Cardiac muscle cell (in vitro differentiated cells and primary cell): Measurements from ENCODE around the gene PNCK. TPM values are rescaled to one million over a fixed set of nuclear protein-coding genes. Genes with fewer than 3 reads are reported as not detected.

Source experiments
- DNase-seq, 2 donors: peaks; one replicate each; pipeline versions ENCODE4 v3.0.0 to v3.0.0-alpha.2; 2010 to 2017; ENCODE audit warnings: low read depth in 1 of 2, low spot score in 1 of 2
- H3K27ac ChIP-seq: fragments of 200-600 bp; sonication (generic); 2 replicates; pipeline ENCODE4 v1.5.1; 2016
- H3K27me3 ChIP-seq: fragments of 200-600 bp; sonication (generic); 2 replicates; pipeline ENCODE4 v1.6.0; 2016; ENCODE audit warnings: control low read depth
- H3K36me3 ChIP-seq: fragments of 200-600 bp; sonication (generic); 2 replicates; pipeline ENCODE4 v1.5.1; 2016; ENCODE audit warnings: control low read depth
- H3K4me1 ChIP-seq: fragments of 200-600 bp; sonication (generic); 2 replicates; pipeline ENCODE4 v1.8.1; 2017; ENCODE audit warnings: low read depth, mild to moderate bottlenecking, mixed run types
- H3K4me3 ChIP-seq: fragments of 200-600 bp; sonication (generic); 2 replicates; pipeline ENCODE4 v1.5.1; 2016; ENCODE audit warnings: mild to moderate bottlenecking
- H3K9me3 ChIP-seq: fragments of 200-600 bp; sonication (generic); 2 replicates; pipeline ENCODE4 v1.5.1; 2017; ENCODE audit warnings: low read depth, mild to moderate bottlenecking, control low read depth
- CTCF ChIP-seq: IDR thresholded peaks from 2 replicates; pipeline ENCODE4 v1.5.1; 2012; ENCODE audit warnings: low read depth, mild to moderate bottlenecking, low read length
- polyA plus RNA-seq: library from polyadenylated mRNA; unstranded; fragments of >200 nt; fragmentation: Nextera tagmentation; extraction: Ambion mirVana; gene quantifications from 2 replicates; pipeline ENCODE4 v1.2.1, GENCODE V29; 2016
- total RNA-seq: library from RNA; depleted of rRNA; stranded (reverse); fragments of >200 nt; gene quantifications from 2 replicates; pipeline ENCODE4 v1.2.3, GENCODE V29; 2016

The PNCK gene
- total and polyA plus RNA-seq, 2 experiments from 2014 or later: 14.5 to 23.5 TPM

GRCh38 chrX:153681175-153681574, 7.6 kb upstream of the PNCK start:
- Histone ChIP-seq H3K27ac (no peak overlapping the region), H3K9me3 (no peaks in the 10 kb centered on the region), H3K4me3 (no peak overlapping the region), H3K36me3 (no peaks in the 10 kb centered on the region), H3K4me1 (peaks cover 8% of the 10 kb centered on the region), H3K27me3 (no peaks in the 10 kb centered on the region)
- no peak for TF ChIP-seq CTCF
- DNase-seq: no peak

- no peaks in the 10 kb centered on the region for H3K27me3 ChIP-seq
- DNase-seq: no peak
- H3K36me3 ChIP-seq: no peaks in the 10 kb centered on the region
- no peaks in the 10 kb centered on the region for H3K9me3 ChIP-seq
- TF ChIP-seq CTCF: no peak
- H3K4me1 ChIP-seq: no peaks in the 10 kb centered on the region
- no peak overlapping the region for H3K4me3 ChIP-seq
- no peak overlapping the region for H3K27ac ChIP-seq
These were observed 722 bp upstream of the PNCK start for GRCh38 chrX:153674219-153674851.

- Histone ChIP-seq H3K27me3 (no peaks in the 10 kb centered on the region), H3K4me1 (no peaks in the 10 kb centered on the region), H3K4me3 (no peak overlapping the region), H3K27ac (no peak overlapping the region), H3K36me3 (no peaks in the 10 kb centered on the region), H3K9me3 (no peaks in the 10 kb centered on the region)
- peak in 1 of 2 donors; percentile 28 for DNase-seq
- no peak for TF ChIP-seq CTCF
These were observed 834 bp downstream of the PNCK start for GRCh38 chrX:153672531-153673427.

- no peaks in the 10 kb centered on the region for H3K27me3 ChIP-seq
- no peaks in the 10 kb centered on the region for H3K36me3 ChIP-seq
- H3K4me1 ChIP-seq: no peaks in the 10 kb centered on the region
- DNase-seq: no peak
- no peaks in the 10 kb centered on the region for H3K9me3 ChIP-seq
- no peak overlapping the region for H3K4me3 ChIP-seq
- no peak for TF ChIP-seq CTCF
- no peak overlapping the region for H3K27ac ChIP-seq
These were observed 1.8 kb downstream of the PNCK start for GRCh38 chrX:153671589-153672530.
